ENCODE results near the gene SAA1.
"Not testable (repeated sequence)": the region's sequence is repeated elsewhere in the genome, so short reads cannot be mapped to it uniquely, and the experiment has no call there.

Gene SAA1

GRCh38 chr11:18265949-18266348 is at the start of gene SAA1:
SAA1 (plus strand) TSS chr11:18266264; CDS start chr11:18266888, 624 bp downstream.
- no peak for DNase-seq

GRCh38 chr11:18221274-18221876 is 44.7 kb upstream of the SAA1 start:
- no peak for DNase-seq

- DNase-seq: no peak
These were observed 43.1 kb upstream of the SAA1 start for GRCh38 chr11:18222814-18223421.

GRCh38 chr11:18223591-18224387 is 42.3 kb upstream of the SAA1 start:
- DNase-seq: no peak

- DNase-seq: no peak
These were observed 40.2 kb upstream of the SAA1 start for GRCh38 chr11:18225913-18226312.

- DNase-seq: no peak
These were observed 36.6 kb upstream of the SAA1 start for GRCh38 chr11:18229501-18229900.

GRCh38 chr11:18230859-18231258 is 35.2 kb upstream of the SAA1 start:
- no peak for DNase-seq

- DNase-seq: no peak
These were observed 32.2 kb upstream of the SAA1 start for GRCh38 chr11:18233912-18234311.

GRCh38 chr11:18235394-18236334 is 30.4 kb upstream of the SAA1 start:
- no peak for DNase-seq

GRCh38 chr11:18236664-18237356 is 29.3 kb upstream of the SAA1 start, which contains the start of gene SAA4:
SAA4 (minus strand) TSS chr11:18236802; CDS start chr11:18235926, 876 bp downstream.
- DNase-seq: no peak

- DNase-seq: no peak
These were observed 26.4 kb upstream of the SAA1 start for GRCh38 chr11:18239655-18240054.

- no peak for DNase-seq
These were observed 22.2 kb upstream of the SAA1 start for GRCh38 chr11:18243783-18244362.

GRCh38 chr11:18245396-18245795 is 20.7 kb upstream of the SAA1 start:
- DNase-seq: no peak

GRCh38 chr11:18246379-18247190 is 19.5 kb upstream of the SAA1 start:
- DNase-seq: not testable (repeated sequence)

GRCh38 chr11:18247191-18247581 is 18.9 kb upstream of the SAA1 start:
- DNase-seq: not testable (repeated sequence)

GRCh38 chr11:18248561-18248960 is 17.5 kb upstream of the SAA1 start, which contains the start of gene SAA2:
SAA2 (minus strand) TSS chr11:18248668; CDS start chr11:18248011, 657 bp downstream.
- DNase-seq: no peak

GRCh38 chr11:18253233-18253632 is 12.8 kb upstream of the SAA1 start:
- no peak for DNase-seq

- no peak for DNase-seq
These were observed 12.2 kb upstream of the SAA1 start for GRCh38 chr11:18253778-18254338.

- DNase-seq: no peak
These were observed 11.2 kb upstream of the SAA1 start for GRCh38 chr11:18254781-18255361.

GRCh38 chr11:18259259-18259658 is 6.8 kb upstream of the SAA1 start:
- no peak for DNase-seq
